Endothelial cell of umbilical vein (primary cell): ENCODE data around the gene TCF23. TPM values are rescaled to one million over a fixed set of nuclear protein-coding genes. Genes with fewer than 3 reads are reported as not detected.

Experiments
- BruUV-seq: library from RNA; stranded (reverse); fragments of 400-500 nt; replicated peaks from 2 replicates; lab custom pipeline; 2021; lab: Mats Ljungman, UMichigan
- CTCF ChIA-PET: fragments of 300-600, 350-600 bp; sonication (Branson Sonifier 250); formaldehyde crosslinking; loops from one replicate; lab custom pipeline; 2021; ENCODE audit warnings: antibody characterized with exemption, inconsistent platforms; lab: Charles Lee
- POLR2A ChIA-PET: fragments of 300-600, 350-600 bp; sonication (Branson Sonifier 250); formaldehyde crosslinking; loops from one replicate; lab custom pipeline; 2021; ENCODE audit warnings: antibody characterized with exemption, inconsistent platforms; lab: Charles Lee
- DNase-seq: peaks from one replicate; pipeline ENCODE4 v3.0.0-alpha.2; 2011; ENCODE audit warnings: low read depth, low spot score
- FAIRE-seq: peaks from 2 replicates; lab custom pipeline; 2011; peaks lifted over from hg19 to GRCh38; lab: Jason Lieb, UNC
- H2AFZ ChIP-seq: 2 replicates; pipeline ENCODE4 v1.6.0; 2012; ENCODE audit warnings: low read depth, low read length, control low read depth, inconsistent platforms
- H3K27ac ChIP-seq: 2 replicates; pipeline ENCODE4 v1.5.1; 2011; ENCODE audit warnings: low read depth, mild to moderate bottlenecking, control low read depth, low read length, moderate library complexity; ENCODE audit not compliant: insufficient read depth
- H3K27me3 ChIP-seq, 2 experiments: 2 replicates each; pipeline versions ENCODE4 v1.6.0 to v1.6.1; 2011; ENCODE audit warnings: low read length in 2 of 2, mixed read lengths in 1 of 2; ENCODE audit not compliant: control insufficient read depth in 2 of 2, insufficient read depth in 2 of 2
- H3K36me3 ChIP-seq, 2 experiments: 2 replicates in 1 of 2; 3 replicates in 1 of 2; pipeline ENCODE4 v1.5.1; 2011; ENCODE audit warnings: low read length in 2 of 2, mild to moderate bottlenecking in 1 of 2, moderate library complexity in 1 of 2; ENCODE audit not compliant: control insufficient read depth in 2 of 2, insufficient read depth in 2 of 2; ENCODE audit errors: extremely low read depth in 1 of 2
- H3K4me1 ChIP-seq: 3 replicates; pipeline ENCODE4 v1.5.1; 2011; ENCODE audit warnings: mild to moderate bottlenecking, low read length; ENCODE audit not compliant: control insufficient read depth, insufficient read depth; ENCODE audit errors: extremely low read depth
- H3K4me2 ChIP-seq: 2 replicates; pipeline ENCODE4 v1.6.1; 2011; ENCODE audit warnings: low read length, control low read depth, mixed read lengths; ENCODE audit not compliant: insufficient read depth
- H3K4me3 ChIP-seq, 3 experiments: fragments of 200-600 bp in 1 of 3; sonication (generic), shearing (Covaris generic) in 1 of 3; replicated peaks in 1 of 3; 2 replicates each; pipeline ENCODE4 v1.5.1; 2011 to 2016; ENCODE audit warnings: control low read depth in 3 of 3, low read length in 3 of 3, mild to moderate bottlenecking in 2 of 3, inconsistent platforms in 1 of 3, low read depth in 1 of 3, moderate library complexity in 1 of 3; ENCODE audit not compliant: insufficient read depth in 1 of 3
- H3K79me2 ChIP-seq: 2 replicates; pipeline ENCODE4 v1.6.0; 2012; ENCODE audit warnings: low read length, inconsistent platforms; ENCODE audit not compliant: control insufficient read depth, insufficient read depth
- H3K9ac ChIP-seq: replicated peaks from 2 replicates; pipeline ENCODE3; 2011; ENCODE audit warnings: low read length, control low read depth; ENCODE audit not compliant: insufficient read depth; ENCODE audit errors: extremely low read depth
- H3K9me1 ChIP-seq: replicated peaks from 3 replicates; pipeline ENCODE4 v1.6.0; 2011; ENCODE audit warnings: mild to moderate bottlenecking, low read length; ENCODE audit not compliant: control insufficient read depth, insufficient read depth; ENCODE audit errors: extremely low read depth
- H3K9me3 ChIP-seq: replicated peaks from 2 replicates; pipeline ENCODE4 v1.5.1; 2012; ENCODE audit warnings: low read length, inconsistent platforms; ENCODE audit not compliant: control insufficient read depth, insufficient read depth
- H4K20me1 ChIP-seq: replicated peaks from 2 replicates; pipeline ENCODE3; 2011; ENCODE audit warnings: mild to moderate bottlenecking, low read length; ENCODE audit not compliant: control insufficient read depth, insufficient read depth; ENCODE audit errors: extremely low read depth
- EZH2 ChIP-seq: IDR thresholded peaks from 2 replicates; pipeline ENCODE4 v1.6.1; 2012; ENCODE audit warnings: borderline replicate concordance, low read depth, mild to moderate bottlenecking, moderate library complexity, low read length, inconsistent platforms; ENCODE audit not compliant: severe bottlenecking
- FOS ChIP-seq: IDR thresholded peaks from 2 replicates; pipeline ENCODE4 v1.6.1; 2011; ENCODE audit warnings: mild to moderate bottlenecking, low read length, moderate library complexity, borderline replicate concordance; ENCODE audit not compliant: insufficient read depth
- GATA2 ChIP-seq: IDR thresholded peaks from 2 replicates; pipeline ENCODE4 v1.7.0; 2011; ENCODE audit warnings: low read depth, mild to moderate bottlenecking, moderate library complexity, mixed read lengths, low read length; ENCODE audit not compliant: insufficient read length, insufficient read depth
- JUN ChIP-seq: IDR thresholded peaks from 2 replicates; pipeline ENCODE4 v1.6.1; 2011; ENCODE audit warnings: borderline replicate concordance, low read depth; ENCODE audit not compliant: insufficient read length, insufficient read depth
- MYC ChIP-seq: IDR thresholded peaks from one replicate; pipeline ENCODE4 v1.6.1; 2011; ENCODE audit warnings: mild to moderate bottlenecking, low read depth, low read length
- POLR2A ChIP-seq: IDR thresholded peaks from 2 replicates; pipeline ENCODE4 v1.6.1; 2012; ENCODE audit warnings: low read depth, mild to moderate bottlenecking, control low read depth, low read length
- POLR2AphosphoS5 ChIP-seq: IDR thresholded peaks from 2 replicates; pipeline ENCODE4 v1.6.1; 2012; ENCODE audit warnings: low read depth, mild to moderate bottlenecking, control low read depth, low read length, moderate library complexity; ENCODE audit not compliant: insufficient read depth
- dilution Hi-C: fragments of 300-500 bp; cut with MboI; formaldehyde crosslinking; loops from one replicate; pipeline ENCODE4 v1.15.0; 2019; ENCODE audit warnings: low sequenced_read_pairs; ENCODE audit not compliant: extremely low pct_ligation_motif_present
- intact Hi-C: fragments of 100-400 bp; cut with micrococcal nuclease; formaldehyde crosslinking; loops from one replicate; pipeline ENCODE4 v1.10.0; 2022
- polyA plus RNA-seq, 4 experiments: library from polyadenylated mRNA; depleted of rRNA in 3 of 4; stranded (reverse) in 3 of 4; unstranded in 1 of 4; fragments of >200 nt; gene quantifications; 2 replicates each; pipeline versions ENCODE4 v1.2.1 to v1.2.3, GENCODE V29; 2011 to 2012; ENCODE audit warnings: missing spikeins in 1 of 4
- total RNA-seq: library from RNA; stranded (reverse); gene quantifications from 2 replicates; pipeline ENCODE4 v1.2.3, GENCODE V29; 2021
- TF ChIP-seq, protein P1 (sequence below), 2 donors: IDR thresholded peaks; 1 replicate in 1 of 2; 2 replicates in 1 of 2; pipeline ENCODE4 v1.5.1; 2011; ENCODE audit warnings: low read length in 2 of 2, mild to moderate bottlenecking in 2 of 2, moderate library complexity in 2 of 2, control low read depth in 1 of 2, inconsistent platforms in 1 of 2, low read depth in 1 of 2; ENCODE audit not compliant: insufficient read depth in 1 of 2; ENCODE audit errors: extremely low read depth in 1 of 2
- TF ChIP-seq, protein P2 (sequence below): IDR thresholded peaks from 2 replicates; pipeline ENCODE4 v1.6.1; 2011; ENCODE audit not compliant: insufficient read depth, insufficient read length

The TCF23 gene
- total and polyA plus RNA-seq, 2 donors (not counting 3 experiments of a cell fraction or from before 2014, with no cell fraction given): not detected

DNA sequence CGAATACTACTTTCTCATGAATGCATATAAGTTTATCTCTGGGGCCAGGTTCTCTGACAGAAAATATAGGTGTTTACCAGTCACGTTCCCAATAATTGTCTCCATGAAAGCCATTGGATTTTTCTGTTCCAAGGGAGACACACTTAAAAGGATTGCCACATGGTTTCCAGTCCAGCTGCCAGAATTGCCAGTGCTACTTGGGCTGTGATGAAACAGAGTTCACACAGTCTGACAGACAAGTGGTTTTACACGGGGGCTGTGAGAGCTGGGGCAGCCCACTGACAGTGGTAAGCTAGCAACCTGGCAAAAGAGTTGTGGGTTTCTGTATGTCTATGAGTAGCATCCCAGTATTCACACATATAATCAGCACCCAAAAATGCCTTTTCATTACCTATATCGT lies 35.3 kb downstream of the TCF23 start:
- H3K9me3 ChIP-seq: no peaks in the 10 kb centered on the region
- H4K20me1 ChIP-seq: no peaks in the 10 kb centered on the region
- peaks cover 13 to 20% of the 10 kb centered on the region in 2 experiments for H3K27me3 ChIP-seq
- ChIA-PET CTCF (interaction anchor here (1.8 kb wide), 2 partner anchors 9 to 14 kb away, joined by 5 to 8 read pairs; no protein-coding TSS in a partner anchor), POLR2A (no interaction called here)
- DNase-seq (no peak), FAIRE-seq (no peak)
- no peaks in the 10 kb centered on the region for H3K36me3 ChIP-seq
- dilution Hi-C loops: no loop called here
- no peak overlapping the region for H2AFZ ChIP-seq
- no peaks in the 10 kb centered on the region for H3K4me1 ChIP-seq
- intact Hi-C loops: no loop called here
- H3K9me1 ChIP-seq: no peaks in the 10 kb centered on the region
- no peak overlapping the region for H3K4me2 ChIP-seq
- no peaks in the 10 kb centered on the region for H3K79me2 ChIP-seq
- TF ChIP-seq POLR2A (no peak), JUN (no peak), FOS (no peak), EZH2 (no peak), GATA2 (no peak), POLR2AphosphoS5 (no peak), MYC (no peak)
- TF ChIP-seq, protein P1, sequence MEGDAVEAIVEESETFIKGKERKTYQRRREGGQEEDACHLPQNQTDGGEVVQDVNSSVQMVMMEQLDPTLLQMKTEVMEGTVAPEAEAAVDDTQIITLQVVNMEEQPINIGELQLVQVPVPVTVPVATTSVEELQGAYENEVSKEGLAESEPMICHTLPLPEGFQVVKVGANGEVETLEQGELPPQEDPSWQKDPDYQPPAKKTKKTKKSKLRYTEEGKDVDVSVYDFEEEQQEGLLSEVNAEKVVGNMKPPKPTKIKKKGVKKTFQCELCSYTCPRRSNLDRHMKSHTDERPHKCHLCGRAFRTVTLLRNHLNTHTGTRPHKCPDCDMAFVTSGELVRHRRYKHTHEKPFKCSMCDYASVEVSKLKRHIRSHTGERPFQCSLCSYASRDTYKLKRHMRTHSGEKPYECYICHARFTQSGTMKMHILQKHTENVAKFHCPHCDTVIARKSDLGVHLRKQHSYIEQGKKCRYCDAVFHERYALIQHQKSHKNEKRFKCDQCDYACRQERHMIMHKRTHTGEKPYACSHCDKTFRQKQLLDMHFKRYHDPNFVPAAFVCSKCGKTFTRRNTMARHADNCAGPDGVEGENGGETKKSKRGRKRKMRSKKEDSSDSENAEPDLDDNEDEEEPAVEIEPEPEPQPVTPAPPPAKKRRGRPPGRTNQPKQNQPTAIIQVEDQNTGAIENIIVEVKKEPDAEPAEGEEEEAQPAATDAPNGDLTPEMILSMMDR (IDR thresholded peaks at IDR 0.05; ENCODE audit: extremely low read depth in 1 of 2, insufficient read depth in 1 of 2, low read depth in 1 of 2, low read length in 2 of 2): no peak
- TF ChIP-seq, protein P2, sequence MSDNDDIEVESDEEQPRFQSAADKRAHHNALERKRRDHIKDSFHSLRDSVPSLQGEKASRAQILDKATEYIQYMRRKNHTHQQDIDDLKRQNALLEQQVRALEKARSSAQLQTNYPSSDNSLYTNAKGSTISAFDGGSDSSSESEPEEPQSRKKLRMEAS: no peak
- BruUV-seq: no TSS peak
- H3K4me3 ChIP-seq: no peak overlapping the region
- H3K27ac ChIP-seq: no peak overlapping the region
- H3K9ac ChIP-seq: no peak overlapping the region
